Measurements from ENCODE around the gene GAL3ST1.

The GAL3ST1 gene

DNA sequence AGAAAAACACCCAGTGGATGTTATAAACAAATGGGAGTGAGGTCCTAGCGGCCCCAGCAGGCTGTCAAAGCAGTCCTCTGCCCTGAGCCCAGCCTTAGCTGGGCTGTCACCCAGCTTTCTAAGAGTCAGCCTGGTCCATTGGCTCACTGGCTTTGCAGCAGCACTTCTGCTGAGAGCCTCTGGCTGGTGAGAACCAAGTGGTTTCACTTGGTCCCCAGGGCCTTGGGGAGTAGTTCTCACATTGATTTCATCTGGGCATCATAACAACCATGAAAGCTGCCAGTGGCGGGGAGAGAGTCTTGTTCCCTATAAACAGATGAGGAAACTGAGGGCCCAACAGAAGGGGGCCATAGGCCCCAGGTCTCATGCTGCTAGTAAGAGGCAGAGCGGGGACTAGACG lies 39.3 kb downstream of the GAL3ST1 start:
- DNase-seq (ENCODE audit: low read depth, low spot score), result no peak

DNA sequence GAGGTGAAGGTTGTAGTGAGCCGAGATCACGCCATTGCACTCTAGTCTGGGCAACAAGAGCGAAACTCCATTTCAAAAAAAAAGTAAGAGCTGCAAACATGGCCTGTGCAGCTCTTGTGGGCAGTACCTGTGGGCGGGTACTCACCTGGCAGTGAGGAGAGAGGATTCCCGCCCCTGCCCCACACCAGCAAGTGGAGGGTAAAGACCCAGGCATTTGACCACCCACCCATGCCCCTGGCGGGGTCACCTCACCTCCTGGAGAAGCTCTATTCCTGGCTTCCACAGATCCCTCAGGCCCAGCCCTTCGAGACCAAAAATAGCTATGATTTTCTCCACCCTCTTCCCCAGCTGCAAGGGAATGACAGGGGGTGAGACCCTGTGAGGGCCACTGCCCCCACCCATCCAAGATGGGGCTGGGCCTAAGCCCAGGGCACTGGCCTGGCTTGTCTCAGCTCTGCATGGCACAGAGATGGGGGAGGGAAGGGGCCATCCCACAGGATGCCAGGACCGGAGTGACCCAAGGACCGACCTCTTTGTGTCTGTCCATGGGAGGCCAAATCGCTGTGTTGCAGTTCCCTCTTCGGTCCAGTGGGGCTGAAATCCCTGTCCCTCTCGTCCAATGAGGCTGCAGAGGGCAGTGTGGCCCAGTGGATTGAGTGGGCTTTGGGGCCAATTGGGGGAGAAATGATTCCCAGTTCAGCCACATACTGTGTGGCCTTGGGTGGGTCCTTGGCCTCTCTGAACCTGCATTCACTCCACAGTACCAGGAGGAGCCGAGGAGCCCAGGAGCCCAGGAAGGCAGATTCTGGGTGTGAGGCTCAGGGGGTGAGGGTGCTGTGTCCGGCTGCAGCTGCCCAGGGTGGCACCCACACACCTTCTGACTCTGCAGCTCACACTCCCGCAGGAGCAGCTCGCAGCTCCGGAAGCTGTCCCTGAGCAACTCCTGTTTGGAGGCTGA lies 42.5 kb downstream of the GAL3ST1 start:
- DNase-seq (ENCODE audit: low read depth, low spot score), result no peak

DNA sequence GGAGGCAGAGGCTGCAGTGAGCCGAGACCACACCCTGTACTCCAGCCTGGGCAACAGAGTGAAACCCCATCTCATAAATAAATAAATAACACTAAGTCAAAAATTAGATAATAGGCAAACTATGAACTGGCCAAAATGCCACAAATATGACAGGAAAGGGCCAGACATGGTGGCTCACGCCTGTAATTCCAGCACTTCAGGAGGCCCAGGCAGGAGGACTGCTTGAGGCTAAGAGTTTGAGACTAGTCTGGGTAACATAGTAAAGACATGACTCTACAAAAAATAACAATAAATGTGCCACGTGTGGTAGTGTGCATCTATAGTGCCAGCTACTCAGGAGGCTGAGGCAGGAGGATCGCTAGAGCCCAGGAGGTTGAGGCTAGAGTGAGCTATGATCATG lies 47.8 kb downstream of the GAL3ST1 start:
- DNase-seq (ENCODE audit: low read depth, low spot score), result no peak

DNA sequence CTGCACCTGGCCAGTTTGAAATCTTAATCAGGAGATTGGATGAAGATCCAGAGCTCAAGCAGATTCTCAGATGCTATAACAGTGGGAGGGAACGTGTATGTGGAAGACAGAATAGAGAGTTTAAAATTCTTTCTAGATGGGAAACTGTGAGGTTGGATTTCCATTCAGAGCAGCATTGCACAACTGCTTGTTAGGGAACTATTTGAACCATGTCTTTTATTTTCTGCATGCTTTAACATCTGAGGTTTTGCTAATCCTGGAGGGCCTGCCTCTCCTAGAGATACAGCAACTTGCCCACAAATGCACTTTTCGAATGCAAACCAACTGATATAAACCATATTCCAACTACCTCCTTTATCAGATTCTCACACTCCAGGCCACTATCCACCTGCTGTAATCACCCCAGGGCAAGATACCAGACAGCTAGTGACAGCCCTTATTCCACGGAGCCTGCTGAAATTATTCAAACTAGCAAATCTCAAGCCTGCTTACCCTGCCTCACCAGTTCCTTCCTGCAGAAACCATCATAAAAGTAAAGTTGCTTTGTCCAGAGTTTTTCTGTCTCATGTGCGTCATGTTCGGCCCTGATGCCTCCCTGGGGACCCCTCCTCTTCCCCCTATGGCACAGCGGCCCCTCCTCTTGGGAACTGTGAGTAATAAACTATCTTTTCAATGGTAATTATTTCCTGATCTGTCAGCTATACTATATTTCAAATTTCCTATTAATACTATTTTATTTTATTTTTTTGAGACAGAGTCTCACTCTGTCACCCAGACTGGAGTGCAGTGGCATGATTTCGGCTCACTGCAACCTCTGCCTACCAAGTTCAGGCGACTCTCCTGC lies 50.6 kb downstream of the GAL3ST1 start:
- no peak for DNase-seq (ENCODE audit: low read depth, low spot score)

DNA sequence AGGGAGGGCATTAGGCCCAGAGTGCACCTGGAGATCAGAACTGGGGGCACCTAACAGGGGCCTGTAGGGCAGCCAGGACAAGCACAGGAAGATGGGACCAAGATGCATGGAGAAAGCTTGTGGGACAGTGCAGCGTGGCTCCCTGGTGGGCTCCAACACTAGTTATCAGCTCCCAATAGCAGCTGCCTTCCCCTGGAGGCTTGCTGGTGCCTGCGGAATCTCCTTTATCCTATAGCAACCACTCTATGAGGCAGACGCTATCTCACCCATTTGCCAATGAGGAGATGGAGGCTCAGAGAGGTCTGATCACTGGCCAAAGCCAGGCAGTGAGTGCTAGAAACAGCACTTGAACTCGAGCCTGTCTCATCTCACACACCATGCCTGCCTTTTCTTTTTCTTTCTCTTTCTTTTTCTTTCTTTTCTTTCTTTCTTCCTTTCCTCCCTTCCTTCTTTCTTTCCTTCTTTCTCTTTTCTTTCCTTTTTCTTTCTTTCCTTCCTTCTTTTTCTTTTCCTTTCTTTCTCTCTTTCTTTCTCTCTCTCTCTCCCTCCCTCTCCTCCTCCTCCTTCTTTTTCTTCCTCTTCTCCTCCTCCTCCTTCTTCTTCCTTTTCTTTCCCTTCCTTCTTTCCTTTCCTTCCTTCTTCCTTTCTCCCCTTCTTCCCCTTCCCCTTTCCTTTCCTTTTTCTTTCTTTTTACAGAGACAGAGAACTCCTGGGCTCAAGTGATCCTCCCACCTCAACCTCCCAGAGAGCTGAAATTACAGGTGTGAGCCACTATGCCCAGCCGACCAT lies 52.9 kb downstream of the GAL3ST1 start:
- no peak for DNase-seq (ENCODE audit: low read depth, low spot score)

DNA sequence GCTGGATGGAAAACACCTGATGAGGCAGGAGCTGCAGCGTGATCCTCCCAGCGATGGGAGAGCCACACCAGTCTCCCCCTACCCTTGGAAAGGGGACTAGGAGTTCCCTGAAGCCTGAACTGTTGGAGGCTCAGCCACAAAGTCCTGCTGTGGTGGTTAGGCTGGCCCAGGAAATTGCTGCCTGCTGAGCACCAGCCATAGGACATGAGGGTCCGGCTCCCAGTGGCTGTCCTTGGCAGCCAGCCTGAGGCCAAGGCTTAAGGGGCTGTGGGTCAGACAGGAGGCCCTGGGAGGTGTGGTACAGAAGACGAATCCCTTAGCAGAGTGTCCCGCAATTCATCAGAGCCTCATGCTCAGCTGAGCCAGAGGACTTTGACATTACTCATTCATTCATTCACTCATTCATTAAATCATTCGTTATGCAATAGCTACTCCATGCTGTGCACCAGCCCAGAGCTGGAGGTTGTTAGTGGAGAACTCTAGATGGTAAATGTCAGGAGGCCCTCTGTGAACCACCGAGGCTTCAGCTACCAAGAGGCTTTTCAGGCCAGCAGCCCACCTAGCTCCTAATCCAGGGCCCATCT lies 54.5 kb downstream of the GAL3ST1 start:
- DNase-seq (ENCODE audit: low read depth, low spot score), result no peak

DNA sequence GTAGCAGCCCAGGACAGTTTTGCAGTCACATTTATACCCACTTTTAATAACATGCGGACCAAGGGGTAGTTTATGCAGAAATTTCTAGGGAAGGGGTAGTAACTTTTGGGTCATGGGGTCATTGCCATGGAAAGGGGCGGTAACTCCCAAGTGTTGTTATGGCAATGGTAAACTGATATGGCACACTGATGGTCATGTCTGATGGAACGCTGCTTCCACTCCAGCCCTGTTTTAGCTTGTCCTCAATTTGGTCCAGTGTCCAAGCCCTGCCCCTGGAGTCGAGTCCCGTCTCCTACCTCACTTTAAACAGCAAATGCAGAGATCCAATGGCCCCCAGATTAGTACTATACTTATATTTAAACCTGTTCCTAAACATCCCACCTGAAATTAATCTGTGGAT lies 57.7 kb downstream of the GAL3ST1 start:
- no peak for DNase-seq (ENCODE audit: low read depth, low spot score)

DNA sequence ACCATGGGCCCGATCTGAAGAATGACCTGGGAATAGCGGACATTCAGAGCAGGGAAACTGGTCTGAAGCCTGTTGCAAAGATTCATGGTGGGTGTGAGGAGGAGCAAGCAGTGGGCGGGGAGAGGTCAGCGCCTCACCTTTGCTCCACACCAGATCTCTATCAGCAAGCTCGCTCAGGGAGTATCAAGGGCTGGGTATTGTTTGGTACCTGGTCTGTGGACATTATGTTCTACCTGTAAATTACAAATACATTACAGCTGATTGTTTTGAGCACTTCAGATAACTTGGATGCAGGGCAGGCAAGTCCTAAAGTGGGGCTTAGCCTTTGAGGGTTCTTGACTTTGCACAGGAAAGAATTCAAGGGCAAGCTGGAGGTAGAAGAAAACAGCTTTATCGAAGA lies 58.2 kb downstream of the GAL3ST1 start:
- no peak for DNase-seq (ENCODE audit: low read depth, low spot score)

DNA sequence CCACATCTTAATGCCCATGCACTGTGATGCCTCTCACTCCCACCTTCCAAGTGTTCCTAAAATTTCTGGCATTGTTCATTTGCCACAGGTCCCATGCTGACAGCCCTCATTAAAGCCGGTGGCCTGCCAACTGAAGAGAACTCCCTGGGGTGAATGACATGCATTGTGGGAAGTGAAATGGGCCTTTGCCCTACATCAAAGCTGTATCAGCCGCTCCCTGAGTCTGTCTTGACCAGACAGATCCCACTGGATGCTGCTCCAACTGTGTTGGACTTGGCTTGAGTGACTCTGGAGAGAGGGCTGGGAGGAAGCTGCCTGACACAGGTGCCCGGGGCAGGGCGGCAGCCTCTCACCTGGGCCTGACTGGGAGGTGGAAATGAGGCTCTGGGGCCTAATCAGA lies 60.2 kb downstream of the GAL3ST1 start:
- DNase-seq (ENCODE audit: low read depth, low spot score), result no peak

DNA sequence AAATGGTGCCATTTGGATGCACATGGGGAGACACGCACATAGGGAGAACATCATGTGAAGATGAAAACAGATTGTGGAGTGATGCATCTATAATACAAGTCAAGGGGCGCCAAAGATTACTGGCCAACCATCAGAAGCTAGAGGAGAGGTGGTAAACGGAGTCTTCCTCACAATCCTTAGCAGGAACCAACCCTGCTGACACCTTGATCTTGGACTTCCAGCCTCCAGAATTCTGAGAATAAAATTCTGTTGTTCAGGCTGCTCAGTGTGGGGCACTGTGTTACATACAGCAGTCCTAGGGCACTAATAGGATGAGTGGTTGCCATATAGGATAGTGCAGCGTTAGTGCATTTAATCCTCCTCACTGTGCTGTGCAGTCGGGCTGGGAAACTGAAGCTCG lies 61.0 kb downstream of the GAL3ST1 start:
- no peak for DNase-seq (ENCODE audit: low read depth, low spot score)

DNA sequence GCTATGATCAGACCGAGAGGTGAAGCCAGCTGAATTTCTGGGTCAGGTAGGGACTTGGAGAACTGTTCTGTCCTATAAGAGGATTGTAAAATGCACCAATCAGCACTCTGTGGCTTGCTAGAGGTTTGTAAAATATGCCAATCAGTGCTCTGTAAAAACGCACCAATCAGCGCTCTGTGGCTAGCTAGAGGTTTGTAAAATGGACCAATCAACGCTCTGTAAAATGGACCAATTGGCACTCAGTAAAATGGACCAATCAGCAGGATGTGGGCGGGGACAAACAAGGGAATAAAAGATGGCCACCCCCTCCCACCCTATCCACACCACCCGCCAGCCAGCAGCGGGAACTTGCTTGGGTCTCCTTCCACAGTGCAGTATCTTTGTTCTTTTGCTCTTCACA lies 62.6 kb downstream of the GAL3ST1 start:
- no peak for DNase-seq (ENCODE audit: low read depth, low spot score)

DNA sequence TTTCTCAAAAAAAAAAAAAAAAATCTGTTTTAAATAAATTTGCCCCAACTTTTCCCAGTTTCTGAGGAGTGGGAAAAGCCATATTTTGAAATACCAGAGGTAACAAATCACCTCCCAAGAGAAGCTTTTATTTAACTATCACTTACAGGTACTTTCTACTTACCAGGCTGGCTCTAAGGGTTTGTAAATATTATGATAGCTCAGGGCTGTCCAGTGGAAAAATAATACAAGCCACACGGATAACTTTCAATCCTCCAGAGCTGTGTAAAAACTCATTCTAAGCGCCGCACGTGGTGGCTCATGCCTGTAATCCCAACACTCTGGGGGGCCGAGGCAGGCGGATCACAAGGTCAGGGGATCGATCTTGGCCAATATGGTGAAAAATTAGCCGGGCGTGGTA lies 63.4 kb downstream of the GAL3ST1 start:
- no peak for DNase-seq (ENCODE audit: low read depth, low spot score)

DNA sequence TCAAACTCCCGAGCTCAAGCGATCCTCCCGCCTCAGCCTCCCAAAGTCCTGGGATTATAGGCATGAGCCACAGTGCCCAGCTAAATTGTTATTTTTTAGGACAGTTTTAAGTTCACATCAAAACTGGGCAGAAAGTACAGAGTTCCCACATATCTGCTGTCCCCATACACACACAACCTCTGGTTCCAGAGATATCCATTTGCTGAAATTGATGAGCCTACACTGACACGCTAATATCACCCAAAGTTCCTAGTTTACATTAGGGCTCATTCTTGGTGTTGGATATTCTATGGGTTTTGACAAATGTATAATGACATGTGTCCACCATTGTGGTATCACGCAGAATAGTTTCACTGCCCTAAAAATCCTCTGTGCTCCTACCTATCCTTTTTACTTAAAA lies 66.2 kb downstream of the GAL3ST1 start:
- DNase-seq (ENCODE audit: low read depth, low spot score), result no peak

DNA sequence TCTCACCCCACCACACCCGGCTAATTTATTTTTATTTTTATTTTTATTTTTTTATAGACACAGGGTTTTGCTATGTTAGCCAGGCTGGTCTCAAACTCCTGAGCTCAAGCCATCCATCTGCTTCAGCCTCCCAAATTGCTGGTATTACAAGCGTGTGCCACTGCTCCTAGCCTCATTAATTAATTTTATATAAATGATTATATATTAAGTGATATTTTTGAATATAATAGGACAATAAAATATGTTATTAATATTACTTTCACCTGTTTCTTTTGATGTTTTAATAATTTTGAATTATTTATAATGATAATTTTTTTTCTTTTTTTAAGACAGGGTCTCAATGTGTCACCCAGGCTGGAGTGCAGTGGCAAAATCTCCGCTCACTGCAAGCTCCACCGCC lies 66.8 kb downstream of the GAL3ST1 start:
- no peak for DNase-seq (ENCODE audit: low read depth, low spot score)

DNA sequence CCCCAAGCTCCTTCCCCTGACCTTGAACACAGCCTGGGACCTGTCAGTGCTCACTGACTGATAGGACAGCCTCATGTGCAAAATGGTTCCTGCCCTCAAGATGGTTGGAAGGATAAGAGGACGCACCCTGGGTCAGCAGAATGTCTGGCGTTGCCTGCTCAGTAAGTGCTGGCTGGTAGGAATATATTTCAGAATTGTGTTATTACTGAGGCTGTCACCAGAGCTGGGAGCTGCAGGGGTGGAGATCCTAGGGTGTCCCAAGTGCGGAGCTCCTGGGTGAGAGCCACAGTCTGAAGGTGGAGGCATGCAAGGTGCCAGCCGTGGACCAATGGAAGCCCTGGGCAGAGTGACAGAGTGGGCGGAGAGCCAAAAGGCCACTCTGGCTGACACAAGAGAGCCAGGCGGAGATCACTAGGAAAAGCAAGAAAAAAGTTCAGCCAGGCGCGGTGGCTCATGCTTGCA lies 67.9 kb downstream of the GAL3ST1 start:
- DNase-seq (ENCODE audit: low read depth, low spot score), result no peak
